ENCODE measurements around the gene P2RY2.

P2RY2 gene

DNA sequence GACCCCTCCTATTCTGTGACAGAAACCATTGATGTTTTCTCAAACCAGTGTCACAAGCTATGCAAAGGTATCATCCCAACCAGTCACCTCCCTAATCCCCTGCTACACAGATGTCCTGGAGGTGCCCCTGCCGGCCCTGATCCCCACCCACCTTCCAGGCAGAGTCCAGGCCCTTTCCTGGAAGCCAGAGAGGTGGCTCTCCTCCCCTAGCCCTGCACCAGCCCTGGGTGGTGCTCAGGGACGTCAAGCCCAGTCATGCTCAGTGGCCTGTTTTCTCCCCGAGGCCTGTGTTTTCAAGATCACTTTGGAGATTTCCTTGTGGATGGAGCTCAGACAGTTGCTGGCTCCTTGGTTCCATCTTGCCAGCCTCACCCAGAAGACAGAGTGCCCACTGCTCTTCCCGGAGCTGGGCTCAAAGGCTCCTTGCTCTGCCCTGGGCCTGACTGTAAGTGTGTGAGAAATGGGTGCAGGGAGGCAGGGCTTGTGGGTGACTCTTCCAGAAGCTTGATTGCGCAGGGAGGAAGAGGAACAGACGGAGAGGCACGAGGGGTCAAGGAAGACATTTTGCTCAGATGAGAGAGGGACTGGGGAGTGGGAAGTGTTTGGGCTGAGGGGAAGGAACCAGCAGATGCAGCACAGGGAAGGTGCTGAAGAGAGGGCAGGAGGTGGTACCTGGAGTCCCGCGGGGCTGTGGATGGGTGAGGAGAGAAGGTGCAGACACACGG lies 65.4 kb downstream of the P2RY2 start:
- no peak for DNase-seq (ENCODE audit: low read depth in 3 of 3)

DNA sequence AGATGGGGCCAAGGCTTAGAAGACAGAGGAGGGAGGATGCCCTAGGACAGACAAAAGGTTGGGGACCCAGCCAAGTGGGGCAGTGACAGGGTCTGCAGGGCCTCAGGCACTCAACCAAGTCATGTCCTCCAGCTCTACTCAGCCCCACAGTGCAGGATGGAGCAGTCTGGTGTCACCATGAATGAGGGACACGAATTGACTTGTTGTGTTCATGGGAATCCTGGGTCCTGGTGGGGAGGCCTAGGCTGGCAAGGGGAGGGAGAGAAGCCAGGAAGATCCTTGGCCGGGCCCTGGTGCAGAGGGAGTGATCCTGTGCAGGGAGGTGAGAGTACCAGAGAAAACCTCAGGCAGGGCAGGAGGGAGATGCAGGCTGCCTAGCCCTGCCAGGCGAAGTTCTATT lies 66.0 kb downstream of the P2RY2 start:
- DNase-seq (ENCODE audit: low read depth in 3 of 3), result no peak

DNA sequence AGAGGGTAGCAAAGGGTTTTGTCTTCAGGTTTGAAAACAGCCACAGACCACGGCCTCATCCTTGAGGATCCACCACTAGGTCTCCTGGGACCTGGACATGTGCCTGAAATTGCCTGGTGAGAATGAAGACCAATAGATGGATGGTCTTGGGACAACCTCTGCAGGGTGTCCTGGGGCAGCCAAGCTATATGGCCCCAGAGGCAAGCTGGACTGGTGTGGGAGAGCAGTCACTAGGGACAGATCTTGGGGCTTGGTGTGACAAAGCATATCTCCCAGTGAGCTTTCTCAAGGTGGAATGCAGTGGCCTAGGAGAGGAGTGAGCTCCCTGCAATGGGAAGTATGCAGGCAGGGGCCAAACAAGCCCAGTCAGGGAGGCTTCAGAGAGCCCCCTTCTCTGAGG lies 67.6 kb downstream of the P2RY2 start:
- DNase-seq (ENCODE audit: low read depth in 3 of 3), result no peak

Measured in stimulated activated CD4-positive, alpha-beta T cell treated with anti-CD3 and anti-CD28 coated beads, TNF-alpha, amount 100 ng/mL, for 24 hours (primary cell).